Left renal cortex interstitium (tissue), 4 donors: Measurements from ENCODE around the gene TBC1D1. TPM values are rescaled to one million over a fixed set of nuclear protein-coding genes. Genes with fewer than 3 reads are reported as not detected.

Experiments used
- DNase-seq, 4 donors: peaks; one replicate each; pipeline ENCODE4 v3.0.0-alpha.2; 2013; ENCODE audit warnings: low read depth in 4 of 4, low spot score in 2 of 4, missing footprints in 1 of 4
- polyA plus RNA-seq, 4 donors: library from polyadenylated mRNA; unstranded; fragments of 120-200 nt; gene quantifications; one replicate each; pipeline ENCODE4 v1.2.1, GENCODE V29; 2013; ENCODE audit not compliant: insufficient read length in 4 of 4

TBC1D1 gene
- polyA plus RNA-seq, 4 donors = 179 to 192 (median 184) TPM

- no peak for DNase-seq
Measured at GRCh38 chr4:37983951-37984350, 93.1 kb downstream of the TBC1D1 start.

- no peak for DNase-seq
Measured at GRCh38 chr4:37985730-37986275, 94.9 kb downstream of the TBC1D1 start.

GRCh38 chr4:37988670-37989069, 97.8 kb downstream of the TBC1D1 start:
- DNase-seq = peak in 2 of 4 donors; percentile 42 to 68

DNA sequence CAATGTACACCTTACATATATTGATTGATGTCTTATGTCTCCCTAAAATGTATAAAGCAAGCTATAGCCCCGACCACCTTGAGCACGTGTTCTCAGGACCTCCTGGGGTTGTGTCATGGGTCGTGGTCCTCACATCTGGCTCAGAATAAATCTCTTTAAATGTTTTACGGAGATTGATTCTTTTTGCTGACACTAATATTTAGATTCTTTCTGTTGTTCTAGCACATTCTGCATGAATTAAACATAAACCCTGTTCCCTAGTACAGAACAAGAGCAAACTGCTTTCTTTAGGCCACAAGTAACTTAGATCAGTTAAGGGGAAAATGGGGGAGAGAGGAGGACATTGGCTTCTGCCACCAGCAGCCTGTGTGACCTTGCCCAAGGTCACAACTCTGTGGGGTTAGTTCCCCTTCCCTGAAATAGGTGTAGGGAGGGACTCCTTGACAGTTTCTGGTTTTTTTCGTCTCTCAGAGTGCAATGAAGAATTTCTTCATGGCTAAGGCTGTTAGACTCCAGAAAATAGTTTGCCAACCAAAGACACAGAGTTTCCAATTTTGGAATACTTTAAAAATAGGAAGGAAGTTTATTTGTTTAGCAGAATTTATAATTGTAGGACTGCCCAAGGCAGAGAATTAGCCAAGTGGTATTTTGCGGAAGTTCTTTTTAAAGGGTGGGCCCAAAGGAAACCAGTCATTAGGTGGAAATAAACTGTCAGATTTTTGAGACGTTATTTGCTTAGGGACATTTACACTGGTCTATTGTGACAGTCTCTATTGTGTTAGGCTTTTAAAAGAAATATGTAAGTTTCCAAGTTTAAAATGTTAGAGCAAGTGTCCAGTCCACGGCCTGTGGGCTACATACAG, 98.7 kb downstream of the TBC1D1 start:
- DNase-seq = no peak

DNA sequence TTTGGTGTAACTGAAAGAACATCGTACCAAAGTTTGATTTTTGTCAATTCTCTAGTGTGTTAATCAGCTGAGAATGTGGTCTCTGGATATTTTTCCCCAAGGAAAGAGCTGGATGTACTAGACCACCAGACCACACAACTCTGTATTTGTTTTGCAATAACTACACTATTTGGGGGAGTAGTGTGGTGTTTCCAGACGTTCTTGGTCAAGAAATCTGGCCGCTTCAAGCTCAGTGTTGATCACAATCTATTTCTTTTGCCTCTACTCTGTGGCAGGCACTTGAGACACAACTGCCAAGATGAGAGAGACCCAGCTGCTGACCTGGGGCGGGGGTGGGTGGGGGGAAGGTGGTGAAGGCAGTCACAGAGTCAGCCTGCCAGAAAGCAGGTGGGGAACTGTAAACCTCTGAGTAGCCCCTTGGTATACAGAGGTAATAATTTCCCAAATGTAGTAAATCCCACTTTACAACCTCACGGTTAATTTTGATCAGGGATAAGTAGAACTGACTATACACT, 99.9 kb downstream of the TBC1D1 start:
- no peak for DNase-seq

DNA sequence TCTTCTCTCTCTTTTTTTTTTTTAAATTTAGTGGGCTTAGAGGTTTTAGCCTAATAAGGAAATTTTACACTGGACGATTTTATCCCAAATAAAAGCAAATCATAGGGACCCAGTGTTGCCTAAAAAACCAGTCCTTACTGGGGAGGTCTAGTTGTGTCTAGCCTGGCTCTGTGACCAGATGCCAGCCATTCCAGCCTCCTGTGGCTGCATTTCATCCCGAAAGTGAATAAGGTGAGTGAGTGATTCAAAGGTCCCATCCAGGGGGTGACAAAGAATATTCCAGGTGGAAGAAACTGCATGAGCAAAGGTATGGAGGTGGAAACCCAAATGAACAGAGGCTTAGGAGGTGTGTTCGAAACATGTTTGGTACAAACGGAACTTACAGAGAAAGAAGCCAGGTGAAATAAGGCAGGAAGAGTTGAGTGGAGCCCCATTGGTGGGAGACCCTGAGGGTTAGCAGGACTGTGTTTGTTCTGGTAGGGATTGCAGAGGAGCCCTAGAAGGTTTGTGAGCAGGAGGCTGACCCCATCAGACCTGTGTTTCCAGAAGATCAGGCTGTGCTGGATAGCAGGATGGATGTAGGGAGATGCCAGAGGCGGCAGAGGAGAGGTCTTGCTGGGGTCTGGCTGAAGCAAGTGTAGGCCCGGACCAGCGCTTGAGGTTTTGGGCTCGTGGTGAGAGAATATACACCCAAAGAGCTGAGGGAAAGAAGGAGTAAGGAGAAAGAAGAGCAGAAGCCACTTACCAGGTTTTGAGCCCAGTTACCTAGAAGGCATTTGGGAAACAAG, 100.9 kb downstream of the TBC1D1 start:
- no peak for DNase-seq

GRCh38 chr4:37993806-37994205, 102.9 kb downstream of the TBC1D1 start:
- DNase-seq = no peak

- DNase-seq = no peak
Measured at GRCh38 chr4:37994569-37994968, 103.7 kb downstream of the TBC1D1 start.

- DNase-seq = no peak
Measured at GRCh38 chr4:37995299-37995821, 104.5 kb downstream of the TBC1D1 start.

DNA sequence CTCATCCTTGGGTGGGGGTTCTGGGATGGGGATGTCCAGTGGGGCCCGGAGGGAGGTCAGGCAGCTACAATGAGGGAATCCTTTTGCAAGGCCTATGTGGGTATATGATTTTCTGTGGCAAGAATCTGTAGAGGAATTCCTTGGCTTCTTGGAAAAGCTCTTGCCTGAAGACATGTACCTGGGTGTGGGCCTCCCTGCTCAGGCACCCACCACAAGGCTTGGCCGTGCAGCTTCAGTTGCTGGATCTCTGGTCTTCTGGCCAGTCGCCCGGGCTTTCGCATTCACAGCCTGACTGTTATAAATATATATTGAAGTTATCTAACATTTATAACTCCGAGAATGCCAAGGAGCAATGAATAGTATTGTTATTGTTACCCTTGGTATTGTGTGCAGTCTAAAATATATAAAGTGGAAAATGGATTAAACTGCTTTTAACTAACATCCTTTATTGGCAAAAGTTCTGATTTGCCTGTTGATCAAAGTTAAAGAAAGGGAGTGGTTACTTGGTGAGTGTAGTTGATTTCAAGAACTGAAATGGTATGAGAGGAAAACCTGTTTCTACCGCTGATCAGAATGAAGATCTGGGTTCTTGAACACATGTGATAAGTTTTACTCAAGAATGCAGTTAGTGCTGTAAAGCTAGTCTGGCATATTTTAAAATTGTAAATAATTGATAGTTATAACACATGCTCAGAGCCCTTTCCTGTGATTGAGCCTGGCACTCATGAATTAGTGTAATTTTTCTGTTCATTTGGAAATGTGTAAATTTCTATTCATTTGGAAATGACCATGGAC, 105.3 kb downstream of the TBC1D1 start:
- no peak for DNase-seq

DNA sequence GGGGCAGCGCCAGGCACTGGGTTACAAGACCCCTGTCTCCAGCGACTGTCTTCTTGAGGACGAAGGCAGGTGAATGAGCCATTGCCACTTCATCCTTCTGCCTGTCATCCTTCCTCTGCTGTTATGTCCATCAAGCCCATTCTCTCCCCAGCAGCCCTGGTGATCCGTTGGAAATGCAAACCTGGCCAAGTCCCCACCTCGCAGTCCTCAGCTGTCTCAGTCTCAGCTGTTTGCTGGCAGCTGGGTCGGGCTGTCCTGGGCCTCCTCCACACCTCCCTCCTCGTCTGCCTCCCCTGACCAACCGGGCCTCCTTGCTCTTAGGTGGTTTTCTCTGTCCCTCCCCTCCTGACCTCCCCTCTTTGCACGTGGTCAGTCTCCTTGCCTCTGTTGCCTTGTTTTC, 107.3 kb downstream of the TBC1D1 start:
- DNase-seq = no peak

- no peak for DNase-seq
Measured at GRCh38 chr4:37999000-37999716, 108.3 kb downstream of the TBC1D1 start.

GRCh38 chr4:37999965-38000364, 109.1 kb downstream of the TBC1D1 start:
- no peak for DNase-seq

GRCh38 chr4:38001927-38002326, 111.0 kb downstream of the TBC1D1 start:
- DNase-seq = no peak

GRCh38 chr4:38002451-38003071, 111.7 kb downstream of the TBC1D1 start:
- no peak for DNase-seq

DNA sequence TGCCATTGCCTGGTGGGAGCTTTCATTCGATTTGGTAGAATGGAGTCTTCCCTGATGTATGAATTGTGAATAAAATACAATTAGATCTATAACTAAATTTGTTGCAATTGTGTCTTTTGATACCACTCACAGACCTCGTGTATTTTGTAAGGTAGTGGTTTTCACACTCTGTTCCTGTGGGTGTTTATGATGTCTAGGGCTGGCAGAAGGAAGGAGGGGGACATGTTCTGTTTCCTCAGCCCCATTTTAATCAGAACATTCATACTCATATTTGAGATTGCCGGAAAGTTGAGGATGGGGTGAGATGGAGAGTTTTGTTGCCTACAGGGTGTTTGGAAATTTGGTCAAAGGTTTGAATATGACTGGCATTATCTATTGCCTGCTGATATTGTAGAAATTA, 112.2 kb downstream of the TBC1D1 start:
- no peak for DNase-seq

DNA sequence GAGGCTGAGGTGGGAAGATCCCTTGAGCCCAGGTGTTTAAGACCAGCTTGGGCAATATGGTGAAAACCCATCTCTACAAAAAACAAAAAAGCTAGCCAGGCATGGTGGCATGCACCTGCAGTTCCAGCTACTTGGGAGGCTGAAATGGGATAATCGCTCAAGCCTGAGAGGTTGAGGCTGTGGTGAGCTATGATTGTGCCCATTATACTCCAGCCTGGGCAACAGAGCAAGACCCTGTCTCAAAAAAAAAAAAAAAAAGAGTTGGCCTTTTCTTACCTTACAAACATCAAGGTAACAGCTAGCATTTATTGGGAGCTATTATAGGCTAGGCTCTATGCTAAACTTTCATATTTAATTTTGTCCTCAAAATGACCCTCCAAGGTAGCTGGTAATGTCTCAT, 112.7 kb downstream of the TBC1D1 start:
- no peak for DNase-seq

DNA sequence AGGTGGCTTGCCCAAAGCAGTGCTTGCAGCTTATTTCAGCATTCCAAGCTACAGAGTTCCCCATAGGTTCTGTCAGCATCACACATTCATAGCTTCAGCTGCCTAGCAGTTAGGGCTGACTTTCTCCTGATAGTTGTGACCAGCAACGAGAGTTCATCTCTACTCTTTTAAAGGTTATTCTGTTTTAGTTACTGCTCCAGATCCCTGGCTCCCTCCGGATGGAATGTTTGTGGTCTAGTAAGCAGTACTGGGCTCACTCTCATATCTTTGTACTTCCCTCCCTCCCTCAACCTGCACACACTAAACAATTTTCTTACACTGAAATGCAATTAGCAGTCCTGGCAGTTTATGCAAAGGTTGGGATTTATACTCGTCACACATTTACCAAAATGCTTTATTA, 113.2 kb downstream of the TBC1D1 start:
- DNase-seq = no peak

GRCh38 chr4:38004887-38005286, 114.0 kb downstream of the TBC1D1 start:
- no peak for DNase-seq
